Endodermal cell (in vitro differentiated cells): Measurements from ENCODE around the gene ALAS1. TPM values are rescaled to one million over a fixed set of nuclear protein-coding genes. Genes with fewer than 3 reads are reported as not detected.

Experiments used
- DNase-seq: peaks from one replicate; pipeline ENCODE4 v3.0.0-alpha.2; 2017
- H3K27ac ChIP-seq: 2 replicates; pipeline ENCODE4 v1.5.1; 2013; ENCODE audit warnings: mild to moderate bottlenecking, low read depth, low read length, moderate library complexity
- H3K27me3 ChIP-seq: 2 replicates; pipeline ENCODE4 v1.6.1; 2013; ENCODE audit warnings: mild to moderate bottlenecking, low read length, moderate library complexity; ENCODE audit not compliant: insufficient read depth, control insufficient read depth, poor library complexity, severe bottlenecking
- H3K36me3 ChIP-seq: 2 replicates; pipeline ENCODE4 v1.7.0; 2013; ENCODE audit warnings: mild to moderate bottlenecking, low read length, moderate library complexity; ENCODE audit not compliant: control insufficient read depth, insufficient read depth
- H3K4me1 ChIP-seq: one replicate; pipeline ENCODE4 v1.7.0; 2013; ENCODE audit warnings: low read length; ENCODE audit not compliant: control insufficient read depth, insufficient read depth
- H3K4me3 ChIP-seq: 2 replicates; pipeline ENCODE4 v1.5.1; 2013; ENCODE audit warnings: mild to moderate bottlenecking, low read length, moderate library complexity
- H3K9ac ChIP-seq: 2 replicates; pipeline ENCODE4 v1.6.1; 2013; ENCODE audit warnings: mild to moderate bottlenecking, low read length, moderate library complexity; ENCODE audit not compliant: poor library complexity, severe bottlenecking; ENCODE audit errors: extremely low read depth
- H3K9me3 ChIP-seq: 2 replicates; pipeline ENCODE4 v1.6.1; 2013; ENCODE audit warnings: mild to moderate bottlenecking, low read length, moderate library complexity; ENCODE audit not compliant: control insufficient read depth
- H3K27ac Mint-ChIP-seq: 2 replicates; pipeline ENCODE4 v1.8.0; 2020; ENCODE audit warnings: mixed read lengths
- H3K27me3 Mint-ChIP-seq: 2 replicates; pipeline ENCODE4 v1.8.0; 2021; ENCODE audit warnings: mild to moderate bottlenecking, mixed read lengths; ENCODE audit not compliant: insufficient read depth
- H3K36me3 Mint-ChIP-seq: 2 replicates; pipeline ENCODE4 v1.8.0; 2020; ENCODE audit warnings: low read depth, mixed read lengths
- H3K4me1 Mint-ChIP-seq: 2 replicates; pipeline ENCODE4 v1.8.0; 2020; ENCODE audit warnings: mixed read lengths
- H3K4me3 Mint-ChIP-seq: 2 replicates; pipeline ENCODE4 v1.8.0; 2020; ENCODE audit warnings: mild to moderate bottlenecking, moderate library complexity, mixed read lengths
- H3K9me3 Mint-ChIP-seq: 2 replicates; pipeline ENCODE4 v1.8.0; 2020; ENCODE audit warnings: mild to moderate bottlenecking, mixed read lengths
- CTCF ChIP-seq: fragments of 200-600 bp; sonication (generic); conservative IDR thresholded peaks from 2 replicates; pipeline ENCODE4 v1.5.0; 2021; ENCODE audit warnings: antibody characterized with exemption, mild to moderate bottlenecking
- WGBS, 2 experiments: methylation state at CpG; one replicate each; pipeline versions ENCODE4 v1.1.5 to v1.1.7; 2013; ENCODE audit warnings: missing lambda C conversion rate in 2 of 2, mixed read lengths in 1 of 2; ENCODE audit not compliant: insufficient coverage in 1 of 2, insufficient read length in 1 of 2; 5-methylcytosine and 5-hydroxymethylcytosine counted together
- total RNA-seq, 2 donors: library from RNA; stranded (reverse); fragmentation: NEBNext Ultra II Directional in 1 of 2; extraction: Animal tissue kit (Norgen Biotek cat#: 25700) in 1 of 2; gene quantifications; 2 replicates in 1 of 2; 3 replicates in 1 of 2; pipeline ENCODE4 v1.2.1, GENCODE V29; 2021

The ALAS1 gene
- total RNA-seq, 2 donors from 2014 or later, result 33.6 to 50.1 TPM

GRCh38 chr3:52190294-52191074, 7.5 kb upstream of the ALAS1 start:
- H3K27me3 Mint-ChIP-seq, result no peaks in the 10 kb centered on the region
- no peak overlapping the region for H3K4me3 Mint-ChIP-seq
- H3K27ac ChIP-seq, result no peak overlapping the region
- H3K9me3 Mint-ChIP-seq, result no peaks in the 10 kb centered on the region
- no peaks in the 10 kb centered on the region for H3K36me3 ChIP-seq
- no peak overlapping the region for H3K27ac Mint-ChIP-seq
- WGBS, 2 experiments, result 89 to 100% methylated on average over 5 to 9 of the region's 9 CpGs
- H3K27me3 ChIP-seq, result no peaks in the 10 kb centered on the region
- H3K4me3 ChIP-seq, result no peak overlapping the region
- H3K4me1 ChIP-seq, result no peaks in the 10 kb centered on the region
- no peaks in the 10 kb centered on the region for H3K9me3 ChIP-seq
- no peak for TF ChIP-seq CTCF
- DNase-seq, result no peak
- no peak overlapping the region for H3K9ac ChIP-seq
- no peaks in the 10 kb centered on the region for H3K4me1 Mint-ChIP-seq
- H3K36me3 Mint-ChIP-seq, result no peaks in the 10 kb centered on the region

GRCh38 chr3:52191663-52192062, 6.3 kb upstream of the ALAS1 start:
- no peak for TF ChIP-seq CTCF
- no peaks in the 10 kb centered on the region for H3K27me3 Mint-ChIP-seq
- H3K4me1 ChIP-seq, result no peaks in the 10 kb centered on the region
- no peak overlapping the region for H3K9ac ChIP-seq
- H3K36me3 ChIP-seq, result no peaks in the 10 kb centered on the region
- no peak overlapping the region for H3K27ac Mint-ChIP-seq
- no peaks in the 10 kb centered on the region for H3K9me3 ChIP-seq
- H3K27me3 ChIP-seq, result no peaks in the 10 kb centered on the region
- no peaks in the 10 kb centered on the region for H3K9me3 Mint-ChIP-seq
- 70 to 85% methylated on average over 2 to 4 of the region's 4 CpGs for WGBS, 2 experiments
- H3K4me3 Mint-ChIP-seq, result no peak overlapping the region
- H3K4me1 Mint-ChIP-seq, result no peaks in the 10 kb centered on the region
- H3K4me3 ChIP-seq, result no peak overlapping the region
- H3K27ac ChIP-seq, result no peak overlapping the region
- DNase-seq, result no peak
- H3K36me3 Mint-ChIP-seq, result no peaks in the 10 kb centered on the region

GRCh38 chr3:52193065-52193464, 4.9 kb upstream of the ALAS1 start:
- TF ChIP-seq CTCF, result no peak
- no peak for DNase-seq
- Histone ChIP-seq H3K27ac (no peak overlapping the region), H3K9me3 (no peaks in the 10 kb centered on the region), H3K27me3 (no peaks in the 10 kb centered on the region), H3K36me3 (no peaks in the 10 kb centered on the region), H3K9ac (no peak overlapping the region), H3K4me1 (peaks cover 3% of the 10 kb centered on the region), H3K4me3 (no peak overlapping the region)
- Mint-ChIP-seq H3K4me3 (no peak overlapping the region), H3K27ac (no peak overlapping the region), H3K9me3 (no peaks in the 10 kb centered on the region), H3K27me3 (no peaks in the 10 kb centered on the region), H3K4me1 (peaks cover 5% of the 10 kb centered on the region), H3K36me3 (no peaks in the 10 kb centered on the region)
- WGBS, 2 experiments, result 93 to 94% methylated on average over 13 to 18 of the region's 18 CpGs
